ENCODE data around the gene COX4I1. TPM values are rescaled to one million over a fixed set of nuclear protein-coding genes. Genes with fewer than 3 reads are reported as not detected.

Gene COX4I1
- total and polyA plus RNA-seq, 10 of the 15 experiments (the other 5 are each of a cell fraction or from before 2014, with no cell fraction given) = 480 to 1,889 (median 872) TPM

DNA sequence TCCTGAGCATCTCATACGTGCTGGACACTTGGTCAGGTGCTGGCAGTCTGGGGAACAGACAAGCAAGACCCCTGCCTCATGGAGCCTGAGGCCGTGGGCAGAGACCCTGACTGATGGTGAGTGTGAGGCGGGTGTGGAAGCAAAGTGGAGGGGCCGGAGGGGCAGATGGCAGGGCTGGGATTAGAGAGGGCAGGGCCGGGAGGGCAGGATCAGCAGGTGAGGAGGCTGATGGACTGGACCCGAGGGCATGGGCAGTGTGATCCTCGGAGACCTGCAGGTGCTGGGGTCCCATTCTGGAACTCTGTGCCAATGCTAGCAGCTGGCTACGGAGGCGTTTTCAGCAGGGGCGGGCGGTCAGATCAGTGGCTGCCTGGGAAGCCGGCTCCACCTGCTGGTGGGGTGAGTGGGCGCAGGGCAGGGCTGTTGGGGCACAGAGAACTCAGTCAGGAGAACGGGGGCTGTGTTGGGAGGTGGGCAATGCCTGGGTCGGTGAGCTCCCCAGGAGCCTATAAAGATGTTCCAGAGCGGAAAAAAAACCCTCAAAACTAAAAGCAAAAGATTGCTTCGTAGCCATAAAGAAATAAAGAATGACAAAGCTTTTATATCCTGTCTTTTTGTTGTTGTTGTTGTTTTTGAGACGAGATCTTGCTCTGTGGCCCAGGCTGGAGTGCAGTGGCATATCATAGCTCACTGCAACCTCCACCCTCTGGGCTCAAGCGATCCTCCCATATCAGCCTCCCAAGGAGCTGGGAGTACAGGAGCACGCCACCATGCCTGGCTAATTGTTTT lies 39.7 kb upstream of the COX4I1 start (continued):
- TF ChIP-seq RAD51 (IDR thresholded peaks at IDR 0.05) (no peak), SRF (IDR thresholded peaks at IDR 0.05; ENCODE audit: low read depth in 2 of 2, low read length in 2 of 2) (no peak), SMARCA5 (IDR thresholded peaks at IDR 0.05) (no peak), SREBF2 (IDR thresholded peaks at IDR 0.05; ENCODE audit: low read length) (no peak), TAF1 (IDR thresholded peaks at IDR 0.05; ENCODE audit: borderline replicate concordance, low read depth, low read length) (no peak), STAT3 (IDR thresholded peaks at IDR 0.05; ENCODE audit: low read depth, low read length) (no peak), BMI1 (IDR thresholded peaks at IDR 0.05; ENCODE audit: borderline replicate concordance) (no peak), NFXL1 (IDR thresholded peaks at IDR 0.05; ENCODE audit: borderline replicate concordance) (no peak), GABPA (IDR thresholded peaks at IDR 0.05; ENCODE audit: low read depth) (no peak), ZSCAN29 (IDR thresholded peaks at IDR 0.05) (no peak), POLR2AphosphoS5 (IDR thresholded peaks at IDR 0.05; ENCODE audit: low read length) (no peak), SMC3 (IDR thresholded peaks at IDR 0.05; ENCODE audit: borderline replicate concordance, low read length) (peak; percentile 78), EED (IDR thresholded peaks at IDR 0.05; ENCODE audit: low read depth) (0 out of 2 replicates have a peak, but pooled peaks have one; percentile 7), NR2C1 (IDR thresholded peaks at IDR 0.05) (no peak)
- TF ChIP-seq, protein P1, sequence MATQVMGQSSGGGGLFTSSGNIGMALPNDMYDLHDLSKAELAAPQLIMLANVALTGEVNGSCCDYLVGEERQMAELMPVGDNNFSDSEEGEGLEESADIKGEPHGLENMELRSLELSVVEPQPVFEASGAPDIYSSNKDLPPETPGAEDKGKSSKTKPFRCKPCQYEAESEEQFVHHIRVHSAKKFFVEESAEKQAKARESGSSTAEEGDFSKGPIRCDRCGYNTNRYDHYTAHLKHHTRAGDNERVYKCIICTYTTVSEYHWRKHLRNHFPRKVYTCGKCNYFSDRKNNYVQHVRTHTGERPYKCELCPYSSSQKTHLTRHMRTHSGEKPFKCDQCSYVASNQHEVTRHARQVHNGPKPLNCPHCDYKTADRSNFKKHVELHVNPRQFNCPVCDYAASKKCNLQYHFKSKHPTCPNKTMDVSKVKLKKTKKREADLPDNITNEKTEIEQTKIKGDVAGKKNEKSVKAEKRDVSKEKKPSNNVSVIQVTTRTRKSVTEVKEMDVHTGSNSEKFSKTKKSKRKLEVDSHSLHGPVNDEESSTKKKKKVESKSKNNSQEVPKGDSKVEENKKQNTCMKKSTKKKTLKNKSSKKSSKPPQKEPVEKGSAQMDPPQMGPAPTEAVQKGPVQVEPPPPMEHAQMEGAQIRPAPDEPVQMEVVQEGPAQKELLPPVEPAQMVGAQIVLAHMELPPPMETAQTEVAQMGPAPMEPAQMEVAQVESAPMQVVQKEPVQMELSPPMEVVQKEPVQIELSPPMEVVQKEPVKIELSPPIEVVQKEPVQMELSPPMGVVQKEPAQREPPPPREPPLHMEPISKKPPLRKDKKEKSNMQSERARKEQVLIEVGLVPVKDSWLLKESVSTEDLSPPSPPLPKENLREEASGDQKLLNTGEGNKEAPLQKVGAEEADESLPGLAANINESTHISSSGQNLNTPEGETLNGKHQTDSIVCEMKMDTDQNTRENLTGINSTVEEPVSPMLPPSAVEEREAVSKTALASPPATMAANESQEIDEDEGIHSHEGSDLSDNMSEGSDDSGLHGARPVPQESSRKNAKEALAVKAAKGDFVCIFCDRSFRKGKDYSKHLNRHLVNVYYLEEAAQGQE (IDR thresholded peaks at IDR 0.05; ENCODE audit: low read depth, low read length) = no peak
- TF ChIP-seq, protein P2, sequence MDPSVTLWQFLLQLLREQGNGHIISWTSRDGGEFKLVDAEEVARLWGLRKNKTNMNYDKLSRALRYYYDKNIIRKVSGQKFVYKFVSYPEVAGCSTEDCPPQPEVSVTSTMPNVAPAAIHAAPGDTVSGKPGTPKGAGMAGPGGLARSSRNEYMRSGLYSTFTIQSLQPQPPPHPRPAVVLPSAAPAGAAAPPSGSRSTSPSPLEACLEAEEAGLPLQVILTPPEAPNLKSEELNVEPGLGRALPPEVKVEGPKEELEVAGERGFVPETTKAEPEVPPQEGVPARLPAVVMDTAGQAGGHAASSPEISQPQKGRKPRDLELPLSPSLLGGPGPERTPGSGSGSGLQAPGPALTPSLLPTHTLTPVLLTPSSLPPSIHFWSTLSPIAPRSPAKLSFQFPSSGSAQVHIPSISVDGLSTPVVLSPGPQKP (IDR thresholded peaks at IDR 0.05; ENCODE audit: low read depth, low read length) = no peak
- TF ChIP-seq, protein P3, sequence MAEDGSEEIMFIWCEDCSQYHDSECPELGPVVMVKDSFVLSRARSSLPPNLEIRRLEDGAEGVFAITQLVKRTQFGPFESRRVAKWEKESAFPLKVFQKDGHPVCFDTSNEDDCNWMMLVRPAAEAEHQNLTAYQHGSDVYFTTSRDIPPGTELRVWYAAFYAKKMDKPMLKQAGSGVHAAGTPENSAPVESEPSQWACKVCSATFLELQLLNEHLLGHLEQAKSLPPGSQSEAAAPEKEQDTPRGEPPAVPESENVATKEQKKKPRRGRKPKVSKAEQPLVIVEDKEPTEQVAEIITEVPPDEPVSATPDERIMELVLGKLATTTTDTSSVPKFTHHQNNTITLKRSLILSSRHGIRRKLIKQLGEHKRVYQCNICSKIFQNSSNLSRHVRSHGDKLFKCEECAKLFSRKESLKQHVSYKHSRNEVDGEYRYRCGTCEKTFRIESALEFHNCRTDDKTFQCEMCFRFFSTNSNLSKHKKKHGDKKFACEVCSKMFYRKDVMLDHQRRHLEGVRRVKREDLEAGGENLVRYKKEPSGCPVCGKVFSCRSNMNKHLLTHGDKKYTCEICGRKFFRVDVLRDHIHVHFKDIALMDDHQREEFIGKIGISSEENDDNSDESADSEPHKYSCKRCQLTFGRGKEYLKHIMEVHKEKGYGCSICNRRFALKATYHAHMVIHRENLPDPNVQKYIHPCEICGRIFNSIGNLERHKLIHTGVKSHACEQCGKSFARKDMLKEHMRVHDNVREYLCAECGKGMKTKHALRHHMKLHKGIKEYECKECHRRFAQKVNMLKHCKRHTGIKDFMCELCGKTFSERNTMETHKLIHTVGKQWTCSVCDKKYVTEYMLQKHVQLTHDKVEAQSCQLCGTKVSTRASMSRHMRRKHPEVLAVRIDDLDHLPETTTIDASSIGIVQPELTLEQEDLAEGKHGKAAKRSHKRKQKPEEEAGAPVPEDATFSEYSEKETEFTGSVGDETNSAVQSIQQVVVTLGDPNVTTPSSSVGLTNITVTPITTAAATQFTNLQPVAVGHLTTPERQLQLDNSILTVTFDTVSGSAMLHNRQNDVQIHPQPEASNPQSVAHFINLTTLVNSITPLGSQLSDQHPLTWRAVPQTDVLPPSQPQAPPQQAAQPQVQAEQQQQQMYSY (CRISPR knock-in tag; IDR thresholded peaks at IDR 0.05) = no peak
- TF ChIP-seq, protein P4, sequence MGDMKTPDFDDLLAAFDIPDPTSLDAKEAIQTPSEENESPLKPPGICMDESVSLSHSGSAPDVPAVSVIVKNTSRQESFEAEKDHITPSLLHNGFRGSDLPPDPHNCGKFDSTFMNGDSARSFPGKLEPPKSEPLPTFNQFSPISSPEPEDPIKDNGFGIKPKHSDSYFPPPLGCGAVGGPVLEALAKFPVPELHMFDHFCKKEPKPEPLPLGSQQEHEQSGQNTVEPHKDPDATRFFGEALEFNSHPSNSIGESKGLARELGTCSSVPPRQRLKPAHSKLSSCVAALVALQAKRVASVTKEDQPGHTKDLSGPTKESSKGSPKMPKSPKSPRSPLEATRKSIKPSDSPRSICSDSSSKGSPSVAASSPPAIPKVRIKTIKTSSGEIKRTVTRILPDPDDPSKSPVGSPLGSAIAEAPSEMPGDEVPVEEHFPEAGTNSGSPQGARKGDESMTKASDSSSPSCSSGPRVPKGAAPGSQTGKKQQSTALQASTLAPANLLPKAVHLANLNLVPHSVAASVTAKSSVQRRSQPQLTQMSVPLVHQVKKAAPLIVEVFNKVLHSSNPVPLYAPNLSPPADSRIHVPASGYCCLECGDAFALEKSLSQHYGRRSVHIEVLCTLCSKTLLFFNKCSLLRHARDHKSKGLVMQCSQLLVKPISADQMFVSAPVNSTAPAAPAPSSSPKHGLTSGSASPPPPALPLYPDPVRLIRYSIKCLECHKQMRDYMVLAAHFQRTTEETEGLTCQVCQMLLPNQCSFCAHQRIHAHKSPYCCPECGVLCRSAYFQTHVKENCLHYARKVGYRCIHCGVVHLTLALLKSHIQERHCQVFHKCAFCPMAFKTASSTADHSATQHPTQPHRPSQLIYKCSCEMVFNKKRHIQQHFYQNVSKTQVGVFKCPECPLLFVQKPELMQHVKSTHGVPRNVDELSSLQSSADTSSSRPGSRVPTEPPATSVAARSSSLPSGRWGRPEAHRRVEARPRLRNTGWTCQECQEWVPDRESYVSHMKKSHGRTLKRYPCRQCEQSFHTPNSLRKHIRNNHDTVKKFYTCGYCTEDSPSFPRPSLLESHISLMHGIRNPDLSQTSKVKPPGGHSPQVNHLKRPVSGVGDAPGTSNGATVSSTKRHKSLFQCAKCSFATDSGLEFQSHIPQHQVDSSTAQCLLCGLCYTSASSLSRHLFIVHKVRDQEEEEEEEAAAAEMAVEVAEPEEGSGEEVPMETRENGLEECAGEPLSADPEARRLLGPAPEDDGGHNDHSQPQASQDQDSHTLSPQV (IDR thresholded peaks at IDR 0.05) = no peak

Data from GM12878 (cell line).